Testis (tissue), 3 donors: ENCODE results near the gene CPNE7. TPM values are rescaled to one million over a fixed set of nuclear protein-coding genes. Genes with fewer than 3 reads are reported as not detected.

ENCODE experiments used
- DNase-seq: peaks from one replicate; pipeline ENCODE4 v3.0.0-alpha.2; 2019
- H3K27ac ChIP-seq, 2 donors: fragments of 200-600 bp; sonication (generic); one replicate each; pipeline ENCODE4 v1.5.1; 2019
- H3K27me3 ChIP-seq: fragments of 200-600 bp; sonication (generic); one replicate; pipeline ENCODE4 v1.5.1; 2019
- H3K36me3 ChIP-seq: fragments of 200-600 bp; sonication (generic); one replicate; pipeline ENCODE4 v1.5.1; 2017; ENCODE audit warnings: low read depth; ENCODE audit errors: missing control alignments
- H3K4me1 ChIP-seq: fragments of 200-600 bp; sonication (generic); one replicate; pipeline ENCODE4 v1.5.1; 2019
- H3K4me3 ChIP-seq, 2 donors: fragments of 200-600 bp; sonication (generic); one replicate each; pipeline ENCODE4 v1.5.1; 2017 to 2019
- H3K9me3 ChIP-seq: fragments of 200-600 bp; sonication (generic); one replicate; pipeline ENCODE4 v1.5.1; 2017
- CTCF ChIP-seq, 3 experiments: fragments of 450-650 bp in 2 of 3; fragments of 200-600 bp in 1 of 3; sonication (generic) in 1 of 3; IDR thresholded peaks; one replicate each; pipeline ENCODE4 v1.5.1; 2016 to 2019; ENCODE audit warnings: antibody characterized with exemption in 3 of 3, mild to moderate bottlenecking in 2 of 3, moderate library complexity in 1 of 3
- POLR2A ChIP-seq: fragments of 450-650 bp; IDR thresholded peaks from one replicate; pipeline ENCODE4 v1.6.1; 2017; ENCODE audit warnings: antibody characterized with exemption, mild to moderate bottlenecking, moderate library complexity
- WGBS, 2 donors: methylation state at CpG; one replicate each; pipeline ENCODE4 v1.1.5; 2018; 5-methylcytosine and 5-hydroxymethylcytosine counted together
- intact Hi-C: fragments of 100-400 bp; cut with DNase I; formaldehyde crosslinking; loops from one replicate; pipeline ENCODE4 v1.15.1; 2023; ENCODE audit warnings: low total_unique reads
- polyA plus RNA-seq: library from polyadenylated mRNA; stranded (reverse); fragments of 350-450 nt; fragmentation: Illumina TruSeq; extraction: RNeasy Lipid Tissue Mini Kit (QIAGEN cat#74804); gene quantifications from one replicate; pipeline ENCODE4 v1.2.3, GENCODE V29; 2014; ENCODE audit warnings: low read depth, low replicate concordance; ENCODE audit not compliant: insufficient read depth
- total RNA-seq, 2 donors: library from RNA; depleted of rRNA; stranded (reverse); fragments of >200 nt; gene quantifications; one replicate each; pipeline ENCODE4 v1.2.3, GENCODE V29; 2016

Gene CPNE7
- total and polyA plus RNA-seq, 3 donors from 2014 or later: 3.3 to 15.0 (median 12.5) TPM

- no peak overlapping the region for H3K4me3 ChIP-seq
- TF ChIP-seq POLR2A (no peak), CTCF (IDR thresholded peaks at IDR 0.05) (peak; percentile 11 to 43 (median 33))
- no peak for DNase-seq
- no peaks in the 10 kb centered on the region for H3K9me3 ChIP-seq
- no peaks in the 10 kb centered on the region for H3K4me1 ChIP-seq
- intact Hi-C loops: no loop called here
- H3K27me3 ChIP-seq: no peaks in the 10 kb centered on the region
- H3K27ac ChIP-seq: no peak overlapping the region
- H3K36me3 ChIP-seq: no peaks in the 10 kb centered on the region
- WGBS, 2 donors: 49 to 76% methylated on average over 7 to 16 of the region's 17 CpGs
These were observed 40.1 kb downstream of the CPNE7 start for GRCh38 chr16:89615596-89616090.

DNA sequence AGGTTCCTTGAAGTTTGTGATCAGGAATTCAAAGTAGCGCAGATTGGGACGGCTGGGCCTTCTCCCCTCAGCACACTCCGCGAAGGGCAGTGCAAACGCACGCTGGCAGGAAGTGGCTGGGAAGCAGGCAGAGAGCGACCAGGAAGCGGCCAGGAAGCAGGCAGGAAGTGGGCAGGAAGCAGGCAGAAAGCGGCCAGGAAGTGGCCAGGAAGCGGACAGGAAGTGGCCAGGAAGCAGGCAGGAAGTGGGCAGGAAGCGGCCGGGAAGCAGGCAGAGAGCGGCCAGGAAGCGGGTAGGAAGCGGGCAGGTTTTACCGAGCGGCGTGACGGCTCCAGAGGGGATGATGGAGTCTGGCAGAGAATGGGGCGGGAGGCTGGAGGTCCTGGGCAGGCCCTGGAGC is 41.1 kb downstream of the CPNE7 start:
- no peaks in the 10 kb centered on the region for H3K36me3 ChIP-seq
- WGBS, 2 donors: 84 to 87% methylated on average over 20 of the region's 20 CpGs
- no peak overlapping the region for H3K4me3 ChIP-seq
- no peaks in the 10 kb centered on the region for H3K27me3 ChIP-seq
- no peaks in the 10 kb centered on the region for H3K4me1 ChIP-seq
- no peak for DNase-seq
- TF ChIP-seq POLR2A: no peak
- TF ChIP-seq CTCF (IDR thresholded peaks at IDR 0.05): no peak
- H3K27ac ChIP-seq: no peak overlapping the region
- intact Hi-C loops: no loop called here
- H3K9me3 ChIP-seq: no peaks in the 10 kb centered on the region

DNA sequence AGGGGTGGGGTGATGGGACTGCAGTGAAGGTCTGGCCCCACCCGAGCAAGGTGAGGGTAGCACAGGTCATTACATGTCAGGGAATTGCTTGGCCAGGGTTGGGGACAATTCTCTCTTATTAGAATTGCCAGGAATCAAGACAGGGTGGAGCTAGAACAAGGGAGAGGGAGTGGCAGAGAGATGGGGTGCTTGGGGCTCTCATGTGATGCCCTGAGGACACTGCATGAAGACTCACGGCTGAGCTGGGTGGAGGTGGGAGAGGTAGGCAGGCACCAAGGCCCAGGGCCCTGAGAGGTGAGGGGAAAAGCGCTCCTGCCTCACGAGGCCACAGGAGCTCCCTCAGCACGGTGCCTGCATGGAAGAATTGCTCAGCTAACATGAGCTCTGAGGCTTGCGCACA is 41.5 kb downstream of the CPNE7 start:
- no peak for DNase-seq
- Histone ChIP-seq H3K27ac (no peak overlapping the region), H3K9me3 (no peaks in the 10 kb centered on the region), H3K4me3 (no peak overlapping the region), H3K36me3 (no peaks in the 10 kb centered on the region), H3K27me3 (no peaks in the 10 kb centered on the region), H3K4me1 (peaks cover under 1% of the 10 kb centered on the region)
- intact Hi-C loops: no loop called here
- 66 to 69% methylated on average over 6 of the region's 6 CpGs for WGBS, 2 donors
- TF ChIP-seq CTCF (IDR thresholded peaks at IDR 0.05) (no peak), POLR2A (no peak)

DNA sequence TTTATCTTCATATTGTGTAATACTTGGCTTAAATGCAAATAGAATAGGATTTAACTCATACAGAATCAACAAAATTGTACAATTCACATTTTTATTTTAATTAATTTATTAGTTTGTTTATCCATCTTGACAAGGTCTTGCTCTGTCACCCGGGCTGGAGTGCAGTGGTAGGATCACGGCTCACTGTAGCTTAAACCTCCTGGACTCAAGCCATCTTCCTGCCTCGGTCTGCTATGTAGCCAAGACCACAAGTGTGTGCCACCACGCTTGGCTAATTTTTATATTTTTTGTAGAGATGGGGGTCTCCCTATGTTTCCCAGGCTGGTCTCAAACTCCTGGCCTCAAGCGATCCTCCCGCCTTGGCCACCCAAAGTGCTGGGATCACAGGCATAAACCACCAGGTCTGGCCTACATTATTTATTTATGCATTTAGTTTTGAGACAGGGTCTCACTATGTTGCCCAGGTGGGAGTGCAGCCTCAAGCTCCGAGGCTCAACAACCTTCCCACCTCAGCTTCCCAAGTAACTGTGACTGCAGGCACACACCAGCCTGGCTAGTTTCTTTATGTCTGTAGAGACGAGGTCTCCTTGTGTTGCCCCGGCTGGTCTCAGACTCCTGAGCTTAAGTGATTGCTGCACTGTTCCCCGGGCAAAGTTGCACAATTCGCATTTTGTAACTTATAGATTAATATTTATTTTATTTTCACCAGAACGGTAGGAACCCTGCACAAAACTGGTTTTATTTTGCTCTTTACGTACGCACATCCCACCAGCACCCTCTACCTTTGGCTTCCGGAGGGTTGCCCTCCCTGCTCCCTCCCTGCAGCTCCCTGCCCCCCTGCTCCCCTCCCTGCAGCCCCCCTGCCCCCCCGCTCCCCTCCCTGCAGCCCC is 42.8 kb downstream of the CPNE7 start:
- Histone ChIP-seq H3K36me3 (no peaks in the 10 kb centered on the region), H3K27me3 (no peaks in the 10 kb centered on the region), H3K4me3 (no peak overlapping the region), H3K9me3 (no peaks in the 10 kb centered on the region), H3K4me1 (peaks cover 7% of the 10 kb centered on the region), H3K27ac (no peak overlapping the region)
- intact Hi-C loops: no loop called here
- no peak for TF ChIP-seq POLR2A
- no peak for TF ChIP-seq CTCF (IDR thresholded peaks at IDR 0.05)
- WGBS, 2 donors: 77% methylated on average over 16 of the region's 16 CpGs
- DNase-seq: no peak

DNA sequence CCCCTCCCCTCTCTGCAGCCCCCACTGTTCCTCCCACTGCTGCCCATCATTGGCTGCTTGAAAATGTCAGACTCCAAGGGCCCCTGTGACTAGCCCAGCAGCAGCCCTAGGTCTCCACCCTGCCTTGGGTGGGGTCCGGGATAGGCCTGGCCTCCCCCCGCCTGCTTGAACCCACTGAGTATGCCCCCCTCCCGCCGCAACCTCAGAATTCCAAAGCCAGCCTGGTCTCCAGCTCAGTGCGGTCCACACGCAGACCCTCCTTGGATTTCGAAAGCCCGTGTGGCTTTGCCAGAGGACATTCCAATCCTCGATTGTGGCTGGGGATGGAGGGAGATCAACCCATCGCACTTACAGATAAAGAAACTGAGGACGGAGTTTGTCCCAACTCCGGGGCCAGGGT is 44.3 kb downstream of the CPNE7 start:
- no peaks in the 10 kb centered on the region for H3K27me3 ChIP-seq

More for the DNA sequence above, 44.3 kb downstream of the CPNE7 start:
- Histone ChIP-seq H3K9me3 (no peaks in the 10 kb centered on the region), H3K4me1 (peaks cover 13% of the 10 kb centered on the region), H3K27ac (peak overlapping the region; percentile 65 to 79), H3K4me3 (no peak overlapping the region), H3K36me3 (no peaks in the 10 kb centered on the region)
- WGBS, 2 donors: 38 to 57% methylated on average over 9 to 12 of the region's 12 CpGs
- intact Hi-C loops: no loop called here
- DNase-seq: peak; percentile 75
- no peak for TF ChIP-seq POLR2A
- no peak for TF ChIP-seq CTCF (IDR thresholded peaks at IDR 0.05)
